Smooth muscle cell (in vitro differentiated cells): ENCODE data around the gene RMI1. TPM values are rescaled to one million over a fixed set of nuclear protein-coding genes. Genes with fewer than 3 reads are reported as not detected.

Source experiments
- DNase-seq: peaks from one replicate; lab custom pipeline; 2025; ENCODE audit not compliant: unreplicated experiment; lab: John Stamatoyannopoulos, UW
- H2AFZ ChIP-seq: fragments of 200-600 bp; sonication (generic); 2 replicates; pipeline ENCODE4 v1.6.0; 2016; ENCODE audit warnings: antibody characterized with exemption, low read depth, mild to moderate bottlenecking
- H3F3A ChIP-seq: fragments of 200-600 bp; sonication (generic); 2 replicates; pipeline ENCODE4 v1.6.0; 2017; ENCODE audit warnings: antibody characterized with exemption, low read depth
- H3K27ac ChIP-seq: fragments of 200-600 bp; sonication (generic); 2 replicates; pipeline ENCODE4 v1.5.1; 2016; ENCODE audit warnings: low read depth, mild to moderate bottlenecking
- H3K27me3 ChIP-seq: fragments of 200-600 bp; sonication (generic); 2 replicates; pipeline ENCODE4 v1.6.1; 2016; ENCODE audit warnings: low read depth, mild to moderate bottlenecking
- H3K36me3 ChIP-seq: fragments of 200-600 bp; sonication (generic); 2 replicates; pipeline ENCODE4 v1.5.1; 2016; ENCODE audit warnings: low read depth
- H3K4me1 ChIP-seq: fragments of 200-600 bp; sonication (generic); 2 replicates; pipeline ENCODE4 v1.5.1; 2016; ENCODE audit warnings: low read depth
- H3K4me2 ChIP-seq: fragments of 200-600 bp; sonication (generic); 2 replicates; pipeline ENCODE4 v1.6.0; 2016; ENCODE audit warnings: mild to moderate bottlenecking
- H3K4me3 ChIP-seq: fragments of 200-600 bp; sonication (generic); 2 replicates; pipeline ENCODE4 v1.5.1; 2016; ENCODE audit warnings: mild to moderate bottlenecking
- H3K79me2 ChIP-seq: fragments of 200-600 bp; sonication (generic); 2 replicates; pipeline ENCODE4 v1.6.0; 2016; ENCODE audit warnings: low read depth, mild to moderate bottlenecking
- H3K9ac ChIP-seq: fragments of 200-600 bp; sonication (generic); 2 replicates; pipeline ENCODE4 v1.6.0; 2016; ENCODE audit warnings: low read depth
- H3K9me3 ChIP-seq: fragments of 200-600 bp; sonication (generic); replicated peaks from 2 replicates; pipeline ENCODE4 v1.5.1; 2016; ENCODE audit warnings: low read depth
- H4K20me1 ChIP-seq: fragments of 200-600 bp; sonication (generic); 2 replicates; pipeline ENCODE4 v1.6.0; 2016; ENCODE audit warnings: low read depth
- WGBS: methylation state at CpG from one replicate; pipeline ENCODE4 v1.1.7; 2016; ENCODE audit warnings: low lambda C conversion rate; 5-methylcytosine and 5-hydroxymethylcytosine counted together
- polyA plus RNA-seq: library from polyadenylated mRNA; unstranded; fragments of >200 nt; fragmentation: Nextera tagmentation; extraction: Ambion mirVana; gene quantifications from 2 replicates; pipeline ENCODE4 v1.2.1, GENCODE V29; 2016
- total RNA-seq: library from RNA; depleted of rRNA; stranded (reverse); fragments of >200 nt; gene quantifications from 2 replicates; pipeline ENCODE4 v1.2.3, GENCODE V29; 2014
- TF ChIP-seq, protein P1 (sequence below): fragments of 200-600 bp; sonication (generic); IDR thresholded peaks from 2 replicates; pipeline ENCODE4 v1.5.1; 2017; ENCODE audit warnings: borderline replicate concordance, mild to moderate bottlenecking, antibody characterized with exemption; ENCODE audit not compliant: insufficient read depth, poor library complexity, severe bottlenecking

RMI1 gene
- total and polyA plus RNA-seq, 2 experiments from 2014 or later, result 3.2 to 11.1 TPM

DNA sequence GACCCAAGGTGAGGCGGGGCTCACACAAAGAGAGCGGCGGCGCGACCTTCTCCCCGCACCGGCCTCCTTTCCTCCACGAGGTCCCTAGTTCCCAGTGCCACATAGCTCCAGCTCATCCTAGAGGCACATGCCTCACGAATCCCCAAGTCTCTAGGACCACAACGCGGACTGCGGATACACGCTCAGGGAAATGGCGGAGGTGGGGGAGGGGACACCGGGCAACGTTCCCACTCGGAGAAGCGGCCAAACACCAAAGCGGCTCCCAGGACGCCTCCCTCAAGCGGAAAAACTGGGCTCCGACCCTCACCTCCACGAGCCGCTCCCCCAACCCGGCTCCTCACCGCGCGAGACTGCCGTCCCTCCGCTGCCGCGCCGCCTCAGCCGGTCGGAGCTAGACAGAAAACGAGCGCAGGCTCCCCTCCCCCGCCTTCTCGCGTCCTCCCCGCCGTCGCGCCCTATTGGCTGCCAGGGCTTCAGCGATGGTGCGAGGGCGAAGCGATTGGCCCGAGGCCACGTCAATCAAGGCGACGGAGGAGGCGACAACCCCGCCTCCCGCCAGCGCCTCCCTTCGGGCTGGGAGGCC, 702 bp upstream of the RMI1 start, which contains the start of gene HNRNPK:
Gene HNRNPK, minus strand, starts transcription at position 404 of the 583 bp plus-strand sequence. CDS start 1,963 bp downstream, outside the sequence.
- Histone ChIP-seq H3K27me3 (no peaks in the 10 kb centered on the region), H3K4me1 (peaks cover 18% of the 10 kb centered on the region), H4K20me1 (peaks cover 45% of the 10 kb centered on the region), H3K79me2 (peaks cover 91% of the 10 kb centered on the region), H3K4me3 (peak within 1 kb of the TSS; percentile 84), H3K36me3 (peaks cover 19% of the 10 kb centered on the region), H3K9ac (peak within 1 kb of the TSS; percentile 100), H2AFZ (peak within 1 kb of the TSS; percentile 91), H3F3A (peaks cover 22% of the 10 kb centered on the region), H3K27ac (peak within 1 kb of the TSS; percentile 96), H3K9me3 (no peaks in the 10 kb centered on the region), H3K4me2 (peak within 1 kb of the TSS; percentile 94)
- under 1% methylated on average over 47 of the region's 57 CpGs for WGBS
- TF ChIP-seq, protein P1, sequence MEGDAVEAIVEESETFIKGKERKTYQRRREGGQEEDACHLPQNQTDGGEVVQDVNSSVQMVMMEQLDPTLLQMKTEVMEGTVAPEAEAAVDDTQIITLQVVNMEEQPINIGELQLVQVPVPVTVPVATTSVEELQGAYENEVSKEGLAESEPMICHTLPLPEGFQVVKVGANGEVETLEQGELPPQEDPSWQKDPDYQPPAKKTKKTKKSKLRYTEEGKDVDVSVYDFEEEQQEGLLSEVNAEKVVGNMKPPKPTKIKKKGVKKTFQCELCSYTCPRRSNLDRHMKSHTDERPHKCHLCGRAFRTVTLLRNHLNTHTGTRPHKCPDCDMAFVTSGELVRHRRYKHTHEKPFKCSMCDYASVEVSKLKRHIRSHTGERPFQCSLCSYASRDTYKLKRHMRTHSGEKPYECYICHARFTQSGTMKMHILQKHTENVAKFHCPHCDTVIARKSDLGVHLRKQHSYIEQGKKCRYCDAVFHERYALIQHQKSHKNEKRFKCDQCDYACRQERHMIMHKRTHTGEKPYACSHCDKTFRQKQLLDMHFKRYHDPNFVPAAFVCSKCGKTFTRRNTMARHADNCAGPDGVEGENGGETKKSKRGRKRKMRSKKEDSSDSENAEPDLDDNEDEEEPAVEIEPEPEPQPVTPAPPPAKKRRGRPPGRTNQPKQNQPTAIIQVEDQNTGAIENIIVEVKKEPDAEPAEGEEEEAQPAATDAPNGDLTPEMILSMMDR, result peak; percentile 6
- DNase-seq, result peak; percentile 99

DNA sequence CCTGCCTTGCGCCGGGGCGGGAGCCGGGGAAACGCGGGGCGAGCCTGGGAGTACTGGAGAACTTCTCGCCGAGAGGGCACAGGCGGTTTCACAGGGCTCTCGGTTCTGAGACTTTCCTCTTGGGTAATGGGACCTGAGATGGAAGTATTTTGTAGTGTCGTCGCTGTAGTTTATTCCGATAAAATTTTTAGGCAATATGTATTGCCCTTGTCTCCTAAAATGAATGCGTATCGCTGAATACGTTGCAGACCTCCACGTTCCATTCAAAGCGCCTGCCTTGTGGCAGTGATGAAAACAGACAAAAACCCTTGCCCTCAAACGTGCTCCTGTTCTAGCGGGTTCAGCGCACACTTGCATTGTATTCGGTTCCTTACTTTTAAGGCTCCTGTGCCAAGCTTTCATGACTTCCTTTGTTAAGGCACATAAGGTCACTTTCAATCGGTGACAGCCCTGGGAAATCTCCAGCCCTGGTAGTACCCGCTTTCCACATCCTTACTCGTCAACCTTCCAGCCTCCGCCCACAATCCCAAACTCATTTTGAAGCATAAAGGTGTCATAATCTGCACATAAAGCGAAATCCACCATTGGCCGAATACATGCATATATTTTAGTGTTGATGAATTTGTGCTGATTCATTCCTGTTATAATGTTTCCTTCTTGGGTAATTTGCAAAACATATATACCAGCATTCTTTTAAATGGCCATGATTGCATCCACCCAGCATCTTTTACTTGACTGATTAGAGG, 694 bp downstream of the RMI1 start:
- Histone ChIP-seq H2AFZ (peak overlapping the region; percentile 91), H3K36me3 (peaks cover 7% of the 10 kb centered on the region), H3F3A (peaks cover 8% of the 10 kb centered on the region), H3K79me2 (peaks cover 90% of the 10 kb centered on the region), H3K4me2 (peak overlapping the region; percentile 94), H3K4me3 (peak overlapping the region; percentile 84), H4K20me1 (peaks cover 31% of the 10 kb centered on the region), H3K4me1 (peaks cover 18% of the 10 kb centered on the region), H3K27me3 (no peaks in the 10 kb centered on the region), H3K9me3 (no peaks in the 10 kb centered on the region), H3K9ac (peak overlapping the region; percentile 100), H3K27ac (peak overlapping the region; percentile 96)
- WGBS, result 2% methylated on average over 27 of the region's 29 CpGs
- DNase-seq, result no peak
- TF ChIP-seq, protein P1, result no peak

DNA sequence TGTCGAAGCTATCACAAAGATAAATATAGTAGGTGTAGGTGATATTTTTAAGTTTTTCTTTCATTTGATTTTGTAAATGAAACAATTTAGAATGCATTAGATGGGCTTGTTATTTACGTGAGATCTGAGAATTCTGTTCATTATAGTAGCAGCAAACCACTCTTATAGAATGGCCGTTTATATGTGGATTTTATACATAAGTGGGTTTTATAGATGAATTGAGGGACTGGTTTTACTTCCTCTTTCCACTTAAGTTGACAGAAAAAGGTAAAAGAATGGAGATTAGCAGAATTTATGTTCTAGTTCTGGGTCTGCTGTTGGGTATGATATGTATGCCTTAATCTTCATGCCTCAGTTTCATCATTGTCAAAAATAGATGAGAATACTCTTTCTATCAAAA, 5.6 kb downstream of the RMI1 start:
- Histone ChIP-seq H3K4me1 (peaks cover 4% of the 10 kb centered on the region), H3K4me3 (no peak overlapping the region), H3K4me2 (no peak overlapping the region), H3K27ac (no peak overlapping the region), H2AFZ (no peak overlapping the region), H3K27me3 (no peaks in the 10 kb centered on the region), H3F3A (peaks cover 5% of the 10 kb centered on the region), H3K79me2 (peaks cover 65% of the 10 kb centered on the region), H3K9me3 (no peaks in the 10 kb centered on the region), H3K36me3 (no peaks in the 10 kb centered on the region), H3K9ac (no peak overlapping the region), H4K20me1 (no peaks in the 10 kb centered on the region)
- WGBS, result 96% methylated on average over 3 of the region's 3 CpGs
- TF ChIP-seq, protein P1, result no peak
- DNase-seq, result no peak
